COR-L47 (cell line): ENCODE results near the gene AK2.
"Not testable (repeated sequence)": the region's sequence is repeated elsewhere in the genome, so short reads cannot be mapped to it uniquely, and the experiment has no call there.

Experiments used
- DNase-seq: peaks from one replicate; lab custom pipeline; 2025; lab: John Stamatoyannopoulos, UW

Gene AK2

DNA sequence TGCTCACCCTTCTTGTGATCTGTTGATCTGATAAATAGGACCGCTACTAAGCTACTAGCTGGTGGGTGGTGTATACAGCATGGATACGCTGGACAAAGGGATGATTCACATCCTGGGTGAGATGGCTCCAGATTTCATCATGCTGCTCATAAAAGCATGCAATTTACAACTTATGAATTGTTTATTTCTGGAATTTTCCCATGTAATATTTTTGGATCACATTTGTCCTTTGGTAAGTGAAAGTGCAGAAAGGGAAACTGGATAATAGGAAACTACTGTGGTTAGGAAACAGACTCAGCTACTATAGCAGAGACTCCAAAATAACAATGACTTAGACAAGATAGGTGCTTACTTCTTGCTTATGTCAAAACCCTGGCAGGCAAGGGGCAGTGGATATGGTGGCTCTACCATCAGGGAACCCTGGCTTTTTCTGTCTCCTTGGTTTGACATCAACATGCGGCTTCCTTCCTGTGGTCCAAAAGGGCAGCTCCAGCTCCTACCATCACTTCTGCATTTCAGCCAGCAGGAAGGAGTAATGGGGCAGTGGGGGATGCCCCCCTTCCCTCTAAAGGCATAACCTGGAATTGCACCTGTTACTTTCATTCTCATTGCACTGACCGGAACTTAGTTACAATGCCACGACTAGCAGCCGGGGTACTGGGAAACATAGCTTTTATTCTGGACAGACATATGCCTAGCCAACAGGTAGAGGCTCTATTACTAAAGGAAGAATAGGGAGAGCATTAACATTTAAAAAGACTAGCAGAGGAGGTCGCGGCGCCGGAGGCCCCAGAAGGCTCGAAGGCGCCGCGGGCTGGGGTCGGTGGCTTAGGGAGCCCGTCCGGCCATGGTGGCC, 13.8 kb upstream of the AK2 start:
- DNase-seq, result no peak

DNA sequence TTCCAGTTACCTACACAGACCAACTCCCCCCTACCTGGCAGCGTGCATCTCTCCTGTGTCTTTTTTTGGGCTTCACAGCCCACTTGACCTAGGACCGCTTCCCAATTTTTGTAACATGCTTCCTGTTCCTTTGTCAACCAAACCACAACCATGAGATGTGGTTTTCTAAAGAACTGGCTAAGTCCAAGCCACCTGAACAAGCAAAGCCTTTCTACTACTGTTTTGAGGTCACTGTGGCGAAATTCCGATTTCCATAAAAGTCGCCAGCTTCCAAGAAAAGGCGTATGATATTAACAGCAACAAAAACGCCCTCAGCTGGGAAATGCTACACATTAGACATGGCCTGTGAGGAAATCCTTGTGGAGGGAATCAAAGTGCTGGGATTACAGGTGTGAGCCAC, 12.7 kb upstream of the AK2 start:
- no peak for DNase-seq

DNA sequence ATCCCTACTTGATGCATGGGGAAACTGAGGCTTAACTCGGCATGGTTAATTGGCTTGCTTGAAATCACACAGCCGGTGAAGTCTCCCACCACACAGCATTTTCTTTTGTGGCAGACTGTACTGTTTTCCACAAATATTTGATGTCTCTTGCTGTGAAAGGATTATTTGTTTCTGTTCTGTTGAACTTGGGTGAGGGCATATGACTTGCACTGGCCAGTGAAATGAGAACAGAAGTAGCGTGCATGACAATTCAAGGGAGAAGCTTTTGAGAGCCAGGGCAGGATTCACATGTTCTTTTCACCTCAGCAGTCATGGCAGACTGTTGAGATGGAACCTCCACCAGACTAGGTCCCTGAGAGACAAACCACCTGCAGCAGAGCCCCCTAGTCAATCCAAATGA, 11.7 kb upstream of the AK2 start:
- no peak for DNase-seq

DNA sequence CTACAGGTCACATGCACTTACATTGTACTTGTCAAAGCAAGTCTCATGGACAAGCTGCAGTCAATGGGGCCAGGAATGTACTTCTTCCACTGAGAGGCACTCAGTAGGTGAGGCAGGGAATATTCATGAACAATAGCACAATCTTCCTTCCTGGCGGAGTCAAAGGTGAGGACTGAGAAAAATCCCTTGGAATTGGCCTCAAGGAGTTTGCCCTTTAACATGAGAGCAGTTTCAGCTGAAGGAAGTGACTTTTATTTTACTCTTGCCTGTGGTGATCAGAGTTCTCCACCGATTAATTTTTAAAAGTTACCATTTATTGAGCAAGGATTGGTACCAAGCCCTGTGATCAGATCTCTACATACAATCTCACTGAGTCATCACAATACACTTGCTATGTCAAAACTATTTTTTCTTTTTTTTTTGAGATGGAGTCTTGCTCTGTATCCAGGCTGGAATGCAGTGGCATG, 11.2 kb upstream of the AK2 start:
- no peak for DNase-seq

GRCh38 chr1:33047290-33047689, 10.6 kb upstream of the AK2 start:
- DNase-seq, result no peak

- DNase-seq, result not testable (repeated sequence)
Observed at GRCh38 chr1:33046234-33046633, 9.6 kb upstream of the AK2 start.

DNA sequence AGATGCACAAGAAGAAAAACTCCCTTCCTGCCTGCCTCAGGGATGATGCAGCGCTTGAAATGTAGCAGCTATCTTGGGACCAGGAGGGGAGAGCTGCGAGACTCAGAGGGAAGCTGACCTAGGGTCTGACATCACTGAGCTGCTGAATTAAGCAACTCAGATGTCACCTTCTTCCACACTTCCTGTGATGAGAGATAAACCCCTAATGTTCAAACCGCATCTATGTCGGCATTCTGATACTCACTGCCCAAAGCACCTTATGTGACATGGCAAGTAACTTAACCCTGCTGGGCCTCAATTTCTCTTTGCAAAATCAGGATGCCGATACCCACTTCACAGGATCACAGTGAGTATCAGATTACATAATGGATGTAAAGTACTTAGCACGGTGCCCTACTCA, 9.1 kb upstream of the AK2 start:
- no peak for DNase-seq

DNA sequence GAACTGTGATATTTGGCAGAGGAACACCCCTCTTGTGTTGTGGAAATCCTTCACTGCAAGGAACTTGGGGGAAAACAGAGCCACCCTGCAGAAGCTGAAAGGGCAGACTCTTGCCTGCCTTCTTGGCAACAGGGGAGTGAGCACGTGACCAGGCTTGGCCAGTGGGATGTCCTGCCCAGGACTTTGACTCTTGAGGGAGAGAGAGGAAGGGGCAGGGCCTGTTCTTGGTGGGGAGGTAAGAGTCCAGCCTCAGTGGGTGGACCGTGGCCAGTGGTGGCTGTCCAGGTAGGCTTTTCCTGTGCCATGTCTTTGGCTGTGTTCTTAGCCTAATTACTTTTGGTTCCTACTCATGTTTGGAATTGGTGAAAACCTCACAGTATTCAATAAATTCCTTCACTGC, 8.6 kb upstream of the AK2 start:
- no peak for DNase-seq

DNA sequence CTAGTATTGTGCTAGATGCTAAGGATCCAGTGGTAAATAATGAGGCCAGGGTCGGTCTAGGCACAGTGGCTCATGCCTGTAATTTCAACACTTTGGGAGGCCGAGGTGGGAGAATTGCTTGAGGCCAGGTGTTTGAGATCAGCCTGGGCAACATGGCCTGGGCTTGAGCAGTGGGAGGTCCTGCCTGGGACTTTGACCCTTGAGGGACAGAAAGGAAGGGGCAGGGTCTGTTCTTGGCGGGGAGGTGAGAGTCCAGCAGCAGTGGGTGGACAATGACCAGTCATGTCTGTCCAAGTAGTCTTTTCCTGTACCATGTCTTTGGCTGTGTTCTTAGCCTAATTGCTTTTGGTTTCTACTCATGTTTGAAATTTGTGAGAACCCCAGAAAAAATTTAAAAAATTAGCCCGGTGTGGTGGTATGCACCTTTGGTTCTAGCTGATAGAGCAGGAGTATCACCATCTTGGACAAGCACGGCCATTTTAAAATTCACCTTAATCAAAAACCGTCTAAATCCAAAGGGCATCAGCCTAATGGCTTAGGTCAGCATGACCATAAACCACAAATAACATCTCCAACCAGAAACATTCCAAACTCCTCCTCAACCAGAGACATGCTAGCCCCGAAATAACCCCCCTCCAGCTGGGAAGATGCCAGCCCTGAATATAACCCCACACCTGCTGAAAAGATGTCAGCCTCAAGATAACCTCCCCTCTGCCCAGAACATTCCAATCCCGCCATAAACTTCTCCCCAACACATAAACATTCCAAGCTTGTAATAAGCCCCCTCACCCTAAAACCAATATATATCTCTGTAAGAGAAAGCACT, 6.8 kb upstream of the AK2 start:
- no peak for DNase-seq

- DNase-seq, result no peak
Observed at GRCh38 chr1:33042831-33043230, 6.1 kb upstream of the AK2 start.

- no peak for DNase-seq
Observed at GRCh38 chr1:33041026-33041425, 4.3 kb upstream of the AK2 start.

GRCh38 chr1:33039840-33040239, 3.2 kb upstream of the AK2 start:
- DNase-seq, result no peak

GRCh38 chr1:33036051-33036525, 595 bp downstream of the AK2 start:
- no peak for DNase-seq

DNA sequence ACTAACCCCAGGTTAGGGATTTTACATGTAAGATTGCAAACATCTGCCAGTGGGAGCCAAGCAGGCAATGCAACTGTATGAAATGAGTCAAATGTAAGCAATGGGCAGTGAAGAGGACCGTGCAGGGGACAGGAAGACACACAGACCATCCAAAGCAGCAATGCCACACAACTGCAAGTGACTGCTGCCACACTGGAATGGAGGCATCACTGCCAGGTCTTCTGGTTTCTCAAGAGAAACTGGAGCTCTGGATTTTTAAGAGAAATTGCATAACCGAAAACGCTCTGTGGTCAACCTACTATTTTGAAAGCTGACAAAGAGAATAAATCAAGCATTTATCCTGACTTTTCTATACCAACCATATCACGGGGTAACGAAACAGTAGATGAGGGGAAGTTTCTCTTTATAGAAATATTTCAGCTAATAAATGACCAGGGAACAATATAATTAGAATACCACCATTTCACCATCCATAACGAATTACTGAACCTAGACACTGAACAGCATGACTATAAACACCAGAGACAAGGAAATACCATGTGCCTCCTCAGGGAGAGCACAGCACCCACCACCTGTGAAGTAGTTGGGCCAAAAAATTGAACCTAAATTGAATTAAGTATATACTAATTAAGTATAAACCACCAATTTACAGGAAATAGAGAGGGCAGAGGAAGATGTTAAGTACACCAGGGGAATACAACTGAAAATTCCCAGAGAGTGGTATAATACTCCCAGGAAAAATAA, 4.4 kb downstream of the AK2 start:
- no peak for DNase-seq

GRCh38 chr1:33031506-33031905, 5.2 kb downstream of the AK2 start:
- DNase-seq, result no peak

GRCh38 chr1:33030575-33030974, 6.1 kb downstream of the AK2 start:
- DNase-seq, result no peak

DNA sequence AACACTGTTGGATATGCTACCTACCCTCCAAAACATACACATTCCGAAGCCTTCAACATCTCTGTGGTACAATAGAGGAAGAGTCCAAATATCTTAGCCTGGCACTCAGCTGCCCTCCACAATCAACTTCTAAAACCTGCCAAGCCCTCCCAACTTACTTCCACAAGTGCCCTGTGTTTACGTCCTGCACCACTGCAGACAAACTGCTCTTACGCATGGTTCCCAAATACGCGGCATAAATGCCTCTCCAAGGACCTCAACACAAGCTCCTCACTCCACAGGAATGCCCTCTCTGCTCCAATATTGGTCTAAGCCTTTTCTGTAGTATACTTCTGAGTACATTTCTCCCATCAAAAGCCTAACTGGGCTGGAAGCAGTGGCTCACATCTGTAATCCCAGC, 6.8 kb downstream of the AK2 start:
- no peak for DNase-seq

DNA sequence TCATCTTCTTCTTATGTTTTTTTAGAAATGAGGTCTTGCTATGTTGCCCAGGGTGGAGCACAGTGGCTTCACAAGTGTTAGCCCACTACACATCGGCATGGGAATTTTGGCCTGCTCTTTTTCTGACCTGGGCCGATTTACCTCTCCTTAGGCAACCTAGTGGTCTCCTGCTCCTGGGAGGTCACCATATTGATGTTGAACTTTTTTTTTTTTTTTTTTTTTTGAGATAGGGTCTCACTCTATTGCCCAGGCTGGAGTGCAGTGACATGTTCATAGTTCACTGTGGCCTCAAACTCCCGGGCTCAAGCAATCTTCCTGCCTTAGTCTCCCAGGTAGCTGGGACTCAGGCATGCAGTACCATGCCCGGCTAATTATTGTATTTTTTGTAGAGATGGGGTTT, 7.5 kb downstream of the AK2 start:
- no peak for DNase-seq

DNA sequence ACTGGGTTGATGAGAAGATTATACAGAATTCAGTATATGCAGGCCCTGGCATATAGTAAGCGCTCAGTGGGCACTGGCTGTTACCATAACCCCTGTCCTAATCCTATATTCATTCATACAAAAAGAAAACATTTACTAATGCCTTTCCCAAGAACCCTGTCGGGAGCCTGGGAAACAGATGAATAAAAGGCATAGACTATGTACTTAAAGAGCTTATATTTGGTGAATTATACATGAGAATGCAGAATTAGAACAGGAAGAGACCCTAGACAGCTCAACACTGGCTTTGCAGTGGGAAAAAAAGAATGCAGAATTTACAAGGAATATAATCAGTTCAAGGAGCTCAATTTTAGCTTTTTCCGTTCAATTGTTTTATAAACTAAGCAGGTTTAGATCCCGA, 10.9 kb downstream of the AK2 start:
- DNase-seq, result no peak

- no peak for DNase-seq
Observed at GRCh38 chr1:33025180-33025569, 11.5 kb downstream of the AK2 start.

DNA sequence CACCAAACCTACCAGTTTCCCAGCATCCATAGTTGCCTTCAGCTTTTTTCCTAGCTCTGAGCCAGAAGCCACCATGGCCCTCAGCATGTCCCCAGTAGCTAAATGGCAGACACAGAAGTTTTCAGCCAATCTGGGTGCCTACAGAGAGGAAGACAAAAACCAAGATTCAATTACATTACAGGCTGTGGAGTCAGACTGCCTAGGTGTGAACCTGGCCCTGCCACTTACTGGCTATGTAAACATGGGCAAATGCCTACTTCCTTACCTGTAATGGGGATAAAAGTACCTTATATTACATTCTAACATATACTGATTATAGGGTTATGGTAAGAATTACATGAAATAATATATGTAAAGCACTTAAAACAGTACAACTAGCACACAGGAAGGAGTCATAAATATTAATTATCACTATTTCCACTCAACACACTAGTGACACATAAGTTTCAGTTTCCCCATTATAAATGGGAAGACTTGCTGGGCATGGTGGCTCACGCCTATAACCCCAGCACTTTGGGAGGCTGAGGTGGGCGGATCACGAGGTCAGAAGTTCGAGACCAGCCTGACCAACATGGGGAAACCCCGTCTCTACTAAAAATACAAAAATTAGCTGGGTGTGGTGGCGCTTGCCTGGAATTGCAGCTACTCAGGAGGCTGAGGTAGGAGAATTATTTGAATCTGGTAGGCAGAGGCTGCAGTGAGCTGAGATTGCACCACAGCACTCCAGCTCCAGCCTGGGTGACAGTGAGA, 12.1 kb downstream of the AK2 start:
- DNase-seq, result not testable (repeated sequence)
